Activated CD8-positive, alpha-beta memory T cell treated with anti-CD3 and anti-CD28 coated beads, Interleukin-2, amount 50 U/mL, for 1 hour (primary cell): ENCODE results near the gene LYSMD2.

ENCODE experiments used
- DNase-seq: peaks from one replicate; pipeline ENCODE4 v3.0.0-alpha.2; 2020; ENCODE audit errors: extremely low read depth

The LYSMD2 gene

GRCh38 chr15:51720201-51720995 lies 17.1 kb downstream of the LYSMD2 start:
- DNase-seq, result no peak

GRCh38 chr15:51718746-51719145 lies 18.7 kb downstream of the LYSMD2 start:
- no peak for DNase-seq

GRCh38 chr15:51718219-51718618 lies 19.2 kb downstream of the LYSMD2 start:
- no peak for DNase-seq

- DNase-seq, result no peak
Measured at GRCh38 chr15:51714911-51715310, 22.5 kb downstream of the LYSMD2 start.

GRCh38 chr15:51714162-51714561 lies 23.3 kb downstream of the LYSMD2 start:
- DNase-seq, result no peak

GRCh38 chr15:51709031-51709430 lies 28.4 kb downstream of the LYSMD2 start:
- no peak for DNase-seq

GRCh38 chr15:51708013-51708412 lies 29.4 kb downstream of the LYSMD2 start:
- DNase-seq, result no peak

GRCh38 chr15:51706926-51707608 lies 30.4 kb downstream of the LYSMD2 start:
- no peak for DNase-seq

GRCh38 chr15:51706291-51706690 lies 31.2 kb downstream of the LYSMD2 start:
- no peak for DNase-seq

GRCh38 chr15:51702710-51703109 lies 34.7 kb downstream of the LYSMD2 start:
- no peak for DNase-seq

GRCh38 chr15:51699373-51699772 lies 38.1 kb downstream of the LYSMD2 start:
- no peak for DNase-seq

GRCh38 chr15:51697163-51697562 lies 40.3 kb downstream of the LYSMD2 start:
- no peak for DNase-seq

GRCh38 chr15:51696566-51696965 lies 40.9 kb downstream of the LYSMD2 start:
- DNase-seq, result no peak

GRCh38 chr15:51692154-51692553 lies 45.3 kb downstream of the LYSMD2 start:
- no peak for DNase-seq

GRCh38 chr15:51688863-51689262 lies 48.6 kb downstream of the LYSMD2 start:
- no peak for DNase-seq

GRCh38 chr15:51687565-51687964 lies 49.9 kb downstream of the LYSMD2 start:
- DNase-seq, result no peak

- DNase-seq, result peak; percentile 4
Measured at GRCh38 chr15:51681303-51681963, 56.0 kb downstream of the LYSMD2 start, which contains the start of gene SCG3. SCG3 (plus strand) TSS chr15:51681503; CDS start chr15:51681756, 253 bp downstream.

- DNase-seq, result no peak
Measured at GRCh38 chr15:51680321-51680720, 57.1 kb downstream of the LYSMD2 start.

- no peak for DNase-seq
Measured at GRCh38 chr15:51678096-51678495, 59.4 kb downstream of the LYSMD2 start.

GRCh38 chr15:51677452-51677851 lies 60.0 kb downstream of the LYSMD2 start:
- DNase-seq, result no peak

GRCh38 chr15:51677021-51677420 lies 60.4 kb downstream of the LYSMD2 start:
- DNase-seq, result no peak

- no peak for DNase-seq
Measured at GRCh38 chr15:51675234-51675633, 62.2 kb downstream of the LYSMD2 start.
